ENCODE measurements around the gene STK11IP. TPM values are rescaled to one million over a fixed set of nuclear protein-coding genes. Genes with fewer than 3 reads are reported as not detected.
A peak's percentile ranks its signal among the peaks of the same experiment; 100 is the strongest.

Gene STK11IP
- total RNA-seq, 1 experiment from 2014 or later: 39.9 TPM

GRCh38 chr2:219549619-219550018 lies 48.0 kb upstream of the STK11IP start (continued):
- no peak for TF ChIP-seq ZNF532 (CRISPR knock-in tag; IDR thresholded peaks at IDR 0.05; ENCODE audit: borderline replicate concordance)
- no peak for TF ChIP-seq ZNF425 (CRISPR knock-in tag; conservative IDR thresholded peaks at IDR 0.05)
- no peak for TF ChIP-seq HMGA2 (CRISPR knock-in tag; IDR thresholded peaks at IDR 0.05)
- TF ChIP-seq MXD4 (CRISPR knock-in tag; IDR thresholded peaks at IDR 0.05; ENCODE audit: borderline replicate concordance): no peak
- TF ChIP-seq PRDM15 (CRISPR knock-in tag; IDR thresholded peaks at IDR 0.05): no peak
- no peak for TF ChIP-seq NFYB (CRISPR knock-in tag; conservative IDR thresholded peaks at IDR 0.05; ENCODE audit: low read depth)
- TF ChIP-seq RELA (CRISPR knock-in tag; IDR thresholded peaks at IDR 0.05; ENCODE audit: borderline replicate concordance): no peak
- no peak for TF ChIP-seq ZNF219 (CRISPR knock-in tag; IDR thresholded peaks at IDR 0.05; ENCODE audit: borderline replicate concordance)

GRCh38 chr2:219551441-219552381 lies 45.9 kb upstream of the STK11IP start:
- peak overlapping the region; percentile 90 for H3K27ac Mint-ChIP-seq
- TF ChIP-seq ZNF416 (CRISPR knock-in tag; IDR thresholded peaks at IDR 0.05) (0 out of 2 replicates have a peak, but pooled peaks have one; percentile 57), MYBL2 (CRISPR knock-in tag; IDR thresholded peaks at IDR 0.05) (no peak), ZBTB43 (CRISPR knock-in tag; IDR thresholded peaks at IDR 0.05) (no peak), USF2 (CRISPR knock-in tag; IDR thresholded peaks at IDR 0.05) (peak; percentile 51), TP53 (CRISPR knock-in tag; IDR thresholded peaks at IDR 0.05) (peak; percentile 73; the same call in 1 of the 2 replicates), ARID4B (CRISPR knock-in tag; IDR thresholded peaks at IDR 0.05; ENCODE audit: borderline replicate concordance) (peak; percentile 70; the same call in 1 of the 2 replicates)
- DNase-seq (ENCODE audit: low spot score) (no peak), ATAC-seq (peak; percentile 57)
- peaks cover 16% of the 10 kb centered on the region for H3K36me3 Mint-ChIP-seq
- H3K4me3 Mint-ChIP-seq: peak overlapping the region; percentile 93
- peaks cover 43% of the 10 kb centered on the region for H3K27me3 Mint-ChIP-seq (ENCODE audit: low read depth)
- H3K9me3 Mint-ChIP-seq: no peaks in the 10 kb centered on the region
- ChIA-PET POLR2A (interaction anchor here (0.5 to 2.8 kb wide), 5 partner anchors 8 to 46 kb away, joined by 3 to 17 read pairs (median 14); partner anchors contain the start of genes CHPF, INHA, OBSL1 and STK11IP), CTCF (interaction anchor here (0.6 to 3.9 kb wide), 13 partner anchors 8 to 257 kb away, joined by 3 to 35 read pairs (median 4); partner anchors contain the start of genes CHPF, GMPPA and TMEM198)
- peaks cover 10% of the 10 kb centered on the region for H3K4me1 Mint-ChIP-seq
